Lung (tissue), 12 donors: ENCODE data around the gene SHOX. TPM values are rescaled to one million over a fixed set of nuclear protein-coding genes. Genes with fewer than 3 reads are reported as not detected.
"Not testable (repeated sequence)": the region's sequence is repeated elsewhere in the genome, so short reads cannot be mapped to it uniquely, and the experiment has no call there.

ENCODE experiments used
- ATAC-seq: fragments of 200-7000 bp; cut with Tn5 transposase; one replicate; pipeline ENCODE4 v1.9.1; 2020; ENCODE audit warnings: moderate number of reproducible peaks; ENCODE audit not compliant: insufficient read depth, low FRiP score
- DNase-seq, 3 donors: peaks; one replicate each; pipeline ENCODE4 v3.0.0-alpha.2; 2013 to 2017
- H3K27ac ChIP-seq, 2 donors: one replicate each; pipeline ENCODE4 v1.5.1; 2013; ENCODE audit warnings: mild to moderate bottlenecking in 2 of 2, moderate library complexity in 2 of 2, control low read depth in 1 of 2, inconsistent platforms in 1 of 2, low read depth in 1 of 2, low read length in 1 of 2
- H3K27me3 ChIP-seq, 3 donors: one replicate each; pipeline ENCODE4 v1.5.1; 2013; ENCODE audit warnings: low read length in 2 of 3; ENCODE audit not compliant: control insufficient read depth in 3 of 3, insufficient read depth in 3 of 3
- H3K36me3 ChIP-seq, 4 donors: one replicate each; pipeline ENCODE4 v1.5.1; 2013; ENCODE audit warnings: low read length in 4 of 4, mild to moderate bottlenecking in 1 of 4, moderate library complexity in 1 of 4; ENCODE audit not compliant: control insufficient read depth in 4 of 4, insufficient read depth in 4 of 4
- H3K4me1 ChIP-seq, 5 donors: one replicate each; pipeline ENCODE4 v1.5.1; 2013; ENCODE audit warnings: low read length in 5 of 5, mild to moderate bottlenecking in 2 of 5, moderate library complexity in 1 of 5; ENCODE audit not compliant: control insufficient read depth in 5 of 5, insufficient read depth in 5 of 5
- H3K4me3 ChIP-seq: one replicate; pipeline ENCODE4 v1.5.1; 2013; ENCODE audit warnings: mild to moderate bottlenecking, control low read depth, moderate library complexity
- H3K9ac ChIP-seq, 2 donors: one replicate each; pipeline ENCODE4 v1.5.1; 2013; ENCODE audit warnings: low read length in 2 of 2, control low read depth in 1 of 2; ENCODE audit not compliant: insufficient read depth in 1 of 2
- H3K9me3 ChIP-seq, 4 donors: one replicate each; pipeline ENCODE4 v1.5.1; 2013; ENCODE audit warnings: low read length in 3 of 4, mild to moderate bottlenecking in 1 of 4, moderate library complexity in 1 of 4; ENCODE audit not compliant: control insufficient read depth in 4 of 4, insufficient read depth in 3 of 4
- CTCF ChIP-seq: IDR thresholded peaks from 2 replicates; pipeline ENCODE4 v1.5.1; 2012; ENCODE audit warnings: mild to moderate bottlenecking; ENCODE audit errors: control extremely low read depth, extremely low read depth
- WGBS, 2 donors: extraction: QIAGEN DNeasy Blood & Tissue Kit; methylation state at CpG; one replicate each; pipeline ENCODE4 v1.1.7; 2013; 5-methylcytosine and 5-hydroxymethylcytosine counted together
- polyA plus RNA-seq, 2 donors: library from polyadenylated mRNA; stranded (reverse); fragments of 200-250 nt; gene quantifications; one replicate each; pipeline ENCODE4 v1.2.1, GENCODE V29; 2013
- total RNA-seq, 2 donors: library from RNA; depleted of rRNA in 1 of 2; stranded (reverse); fragments of >200 nt in 1 of 2; gene quantifications; one replicate each; pipeline ENCODE4 v1.2.1, GENCODE V29; 2014 to 2021
- donor health status: control.
- donor health status: control.
- donor health status: Bipolar disorder and iron deficiency.
- donor health status: healthy.
- donor health status: DM: yes; HTN: yes; CAD: no.

Gene SHOX
- total and polyA plus RNA-seq, 4 donors, result not detected

- ATAC-seq (no peak), DNase-seq (no peak)
- no peaks in the 10 kb centered on the region for H3K36me3 ChIP-seq
- 40 to 42% methylated on average over 1 of the region's 1 CpG for WGBS, 2 donors
- no peak for TF ChIP-seq CTCF
- H3K27ac ChIP-seq, result no peak overlapping the region
- H3K27me3 ChIP-seq, result no peaks in the 10 kb centered on the region
- no peak overlapping the region for H3K9ac ChIP-seq
- H3K9me3 ChIP-seq, result peaks cover 0 to 6% (median 0%) of the 10 kb centered on the region in 4 donors
- no peaks in the 10 kb centered on the region for H3K4me1 ChIP-seq
- no peak overlapping the region for H3K4me3 ChIP-seq
Measured at GRCh38 chrX:584572-584971, 46.0 kb upstream of the SHOX start.

DNA sequence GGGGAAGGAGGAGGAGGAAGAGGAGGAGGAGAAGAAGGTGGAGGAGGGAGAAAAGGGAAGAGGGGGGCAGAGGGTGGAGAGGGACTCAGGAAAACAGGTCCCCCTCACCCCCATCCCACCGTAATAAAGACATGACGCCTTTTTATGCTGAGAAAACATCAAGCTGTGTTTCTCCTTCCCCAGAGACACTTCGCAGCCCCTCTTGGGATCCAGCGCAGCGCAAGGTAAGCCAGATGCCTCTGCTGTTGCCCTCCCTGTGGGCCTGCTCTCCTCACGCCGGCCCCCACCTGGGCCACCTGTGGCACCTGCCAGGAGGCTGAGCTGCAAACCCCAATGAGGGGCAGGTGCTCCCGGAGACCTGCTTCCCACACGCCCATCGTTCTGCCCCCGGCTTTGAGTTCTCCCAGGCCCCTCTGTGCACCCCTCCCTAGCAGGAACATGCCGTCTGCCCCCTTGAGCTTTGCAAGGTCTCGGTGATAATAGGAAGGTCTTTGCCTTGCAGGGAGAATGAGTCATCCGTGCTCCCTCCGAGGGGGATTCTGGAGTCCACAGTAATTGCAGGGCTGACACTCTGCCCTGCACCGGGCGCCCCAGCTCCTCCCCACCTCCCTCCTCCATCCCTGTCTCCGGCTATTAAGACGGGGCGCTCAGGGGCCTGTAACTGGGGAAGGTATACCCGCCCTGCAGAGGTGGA lies 45.3 kb upstream of the SHOX start:
- H3K4me3 ChIP-seq, result no peak overlapping the region
- no peak overlapping the region for H3K9ac ChIP-seq
- H3K27ac ChIP-seq, result no peak overlapping the region
- no peaks in the 10 kb centered on the region for H3K4me1 ChIP-seq
- DNase-seq, result no peak
- ATAC-seq, result no peak
- no peaks in the 10 kb centered on the region for H3K36me3 ChIP-seq
- H3K9me3 ChIP-seq, result peaks cover 0 to 6% (median 0%) of the 10 kb centered on the region in 4 donors
- TF ChIP-seq CTCF, result no peak
- whole genome bisulfite sequencing, 2 donors, result 44 to 46% methylated on average over 21 of the region's 21 CpGs
- no peaks in the 10 kb centered on the region for H3K27me3 ChIP-seq

DNA sequence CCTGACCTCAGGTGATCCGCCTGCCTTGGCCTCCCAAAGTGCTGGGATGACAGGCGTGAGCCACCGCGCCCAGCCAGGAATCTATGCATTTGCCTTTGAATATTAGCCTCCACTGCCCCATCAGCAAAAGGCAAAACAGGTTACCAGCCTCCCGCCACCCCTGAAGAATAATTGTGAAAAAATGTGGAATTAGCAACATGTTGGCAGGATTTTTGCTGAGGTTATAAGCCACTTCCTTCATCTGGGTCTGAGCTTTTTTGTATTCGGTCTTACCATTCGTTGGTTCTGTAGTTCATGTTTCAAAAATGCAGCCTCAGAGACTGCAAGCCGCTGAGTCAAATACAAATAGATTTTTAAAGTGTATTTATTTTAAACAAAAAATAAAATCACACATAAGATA lies 44.2 kb upstream of the SHOX start:
- Histone ChIP-seq H3K36me3 (no peaks in the 10 kb centered on the region), H3K27ac (no peak overlapping the region), H3K9me3 (peaks cover 0 to 6% (median 0%) of the 10 kb centered on the region in 4 donors), H3K27me3 (no peaks in the 10 kb centered on the region), H3K9ac (no peak overlapping the region), H3K4me3 (no peak overlapping the region), H3K4me1 (no peaks in the 10 kb centered on the region)
- ATAC-seq (no peak), DNase-seq (no peak)
- 89 to 91% methylated on average over 8 of the region's 8 CpGs for whole genome bisulfite sequencing, 2 donors
- no peak for TF ChIP-seq CTCF

DNA sequence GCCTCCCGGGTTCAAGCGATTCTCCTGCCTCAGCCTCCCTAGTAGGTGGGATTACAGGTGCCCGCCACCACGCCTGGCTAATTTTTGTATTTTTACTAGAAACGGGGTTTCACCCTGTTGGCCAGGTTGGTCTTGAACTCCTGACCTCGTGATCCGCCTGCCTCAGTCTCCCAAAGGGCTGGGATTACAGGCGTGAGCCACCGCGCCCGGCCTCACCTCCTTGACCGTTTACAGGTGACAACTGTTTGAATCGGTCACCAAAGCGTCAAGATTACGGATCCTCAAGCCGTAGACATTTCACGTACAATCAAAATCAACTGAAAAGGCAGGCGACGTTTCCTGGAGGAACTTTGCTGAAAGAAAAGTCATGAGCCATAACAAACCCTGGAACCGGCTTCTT lies 41.3 kb upstream of the SHOX start:
- H3K27me3 ChIP-seq, H3K27ac ChIP-seq, H3K4me3 ChIP-seq, H3K9me3 ChIP-seq, H3K9ac ChIP-seq, H3K4me1 ChIP-seq, ATAC-seq, DNase-seq, H3K36me3 ChIP-seq: not testable (repeated sequence)
- 84 to 88% methylated on average over 16 to 20 of the region's 20 CpGs for WGBS, 2 donors
